Suppressor macrophage treated with lipopolysaccharide for 1 hour (primary cell): Measurements from ENCODE around the gene ADAMTS7.
"Not testable (repeated sequence)": the region's sequence is repeated elsewhere in the genome, so short reads cannot be mapped to it uniquely, and the experiment has no call there.

ENCODE experiments used
- DNase-seq, 3 donors: peaks; one replicate each; pipeline ENCODE4 v3.0.0-alpha.2; 2020 to 2022

ADAMTS7 gene, protein sequence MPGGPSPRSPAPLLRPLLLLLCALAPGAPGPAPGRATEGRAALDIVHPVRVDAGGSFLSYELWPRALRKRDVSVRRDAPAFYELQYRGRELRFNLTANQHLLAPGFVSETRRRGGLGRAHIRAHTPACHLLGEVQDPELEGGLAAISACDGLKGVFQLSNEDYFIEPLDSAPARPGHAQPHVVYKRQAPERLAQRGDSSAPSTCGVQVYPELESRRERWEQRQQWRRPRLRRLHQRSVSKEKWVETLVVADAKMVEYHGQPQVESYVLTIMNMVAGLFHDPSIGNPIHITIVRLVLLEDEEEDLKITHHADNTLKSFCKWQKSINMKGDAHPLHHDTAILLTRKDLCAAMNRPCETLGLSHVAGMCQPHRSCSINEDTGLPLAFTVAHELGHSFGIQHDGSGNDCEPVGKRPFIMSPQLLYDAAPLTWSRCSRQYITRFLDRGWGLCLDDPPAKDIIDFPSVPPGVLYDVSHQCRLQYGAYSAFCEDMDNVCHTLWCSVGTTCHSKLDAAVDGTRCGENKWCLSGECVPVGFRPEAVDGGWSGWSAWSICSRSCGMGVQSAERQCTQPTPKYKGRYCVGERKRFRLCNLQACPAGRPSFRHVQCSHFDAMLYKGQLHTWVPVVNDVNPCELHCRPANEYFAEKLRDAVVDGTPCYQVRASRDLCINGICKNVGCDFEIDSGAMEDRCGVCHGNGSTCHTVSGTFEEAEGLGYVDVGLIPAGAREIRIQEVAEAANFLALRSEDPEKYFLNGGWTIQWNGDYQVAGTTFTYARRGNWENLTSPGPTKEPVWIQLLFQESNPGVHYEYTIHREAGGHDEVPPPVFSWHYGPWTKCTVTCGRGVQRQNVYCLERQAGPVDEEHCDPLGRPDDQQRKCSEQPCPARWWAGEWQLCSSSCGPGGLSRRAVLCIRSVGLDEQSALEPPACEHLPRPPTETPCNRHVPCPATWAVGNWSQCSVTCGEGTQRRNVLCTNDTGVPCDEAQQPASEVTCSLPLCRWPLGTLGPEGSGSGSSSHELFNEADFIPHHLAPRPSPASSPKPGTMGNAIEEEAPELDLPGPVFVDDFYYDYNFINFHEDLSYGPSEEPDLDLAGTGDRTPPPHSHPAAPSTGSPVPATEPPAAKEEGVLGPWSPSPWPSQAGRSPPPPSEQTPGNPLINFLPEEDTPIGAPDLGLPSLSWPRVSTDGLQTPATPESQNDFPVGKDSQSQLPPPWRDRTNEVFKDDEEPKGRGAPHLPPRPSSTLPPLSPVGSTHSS (N-terminal part only)

GRCh38 chr15:78811124-78811824 lies at the start of gene ADAMTS7:
TSS of gene ADAMTS7 (minus strand) at chr15:78811464. CDS start at chr15:78811220, 244 bp downstream.
- DNase-seq: peak; percentile 56 to 88 (median 70)

GRCh38 chr15:78859971-78860719 lies 48.9 kb upstream of the ADAMTS7 start:
- peak; percentile 87 to 91 (median 89) for DNase-seq

GRCh38 chr15:78855746-78856145 lies 44.5 kb upstream of the ADAMTS7 start:
- DNase-seq: peak; percentile 22 to 79 (median 43)

GRCh38 chr15:78854833-78855372 lies 43.6 kb upstream of the ADAMTS7 start:
- peak in 1 of 3 donors; percentile 16 for DNase-seq

- DNase-seq: no peak
Observed at GRCh38 chr15:78853500-78853899, 42.2 kb upstream of the ADAMTS7 start.

DNA sequence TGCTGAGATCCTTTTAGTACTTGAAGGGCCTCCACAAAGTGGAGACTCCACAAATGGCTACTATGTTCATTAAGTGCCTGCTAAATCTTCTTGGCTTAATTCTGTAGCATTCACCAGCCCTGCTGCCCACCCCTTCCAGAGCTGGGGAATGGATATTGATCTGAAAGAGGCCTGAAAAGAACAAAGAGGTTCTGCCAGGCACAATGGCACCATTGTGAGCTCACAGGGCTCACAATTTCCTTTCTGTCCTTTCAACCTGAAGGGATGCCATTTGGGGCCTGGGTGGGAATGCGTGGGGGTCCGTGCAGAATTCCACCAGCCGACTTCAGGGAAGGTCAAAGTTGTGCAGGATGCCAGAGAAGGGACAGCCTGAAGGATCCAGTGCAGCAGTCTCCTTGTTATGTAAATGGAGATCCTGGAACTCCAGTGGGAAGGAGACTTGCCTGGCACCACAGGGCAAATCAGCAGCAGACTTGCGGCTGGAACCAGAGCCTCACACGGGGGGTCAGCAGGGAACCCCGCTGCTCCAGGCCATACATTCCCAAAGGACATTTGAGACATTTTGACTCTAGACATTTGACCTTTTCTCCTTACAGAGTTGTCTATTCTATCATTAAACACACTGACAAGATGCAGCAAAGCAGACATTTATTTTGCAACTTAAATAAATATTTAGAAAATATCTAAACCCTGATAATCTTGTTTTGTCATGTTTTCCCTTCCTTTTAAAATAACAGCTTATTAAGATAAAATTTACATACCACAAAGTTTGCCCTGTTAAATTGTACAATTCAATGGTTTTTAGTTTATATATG lies 39.9 kb upstream of the ADAMTS7 start:
- DNase-seq: peak in 1 of 3 donors; percentile 15

GRCh38 chr15:78850352-78850751 lies 39.1 kb upstream of the ADAMTS7 start:
- peak in 1 of 3 donors; percentile 5 for DNase-seq

DNA sequence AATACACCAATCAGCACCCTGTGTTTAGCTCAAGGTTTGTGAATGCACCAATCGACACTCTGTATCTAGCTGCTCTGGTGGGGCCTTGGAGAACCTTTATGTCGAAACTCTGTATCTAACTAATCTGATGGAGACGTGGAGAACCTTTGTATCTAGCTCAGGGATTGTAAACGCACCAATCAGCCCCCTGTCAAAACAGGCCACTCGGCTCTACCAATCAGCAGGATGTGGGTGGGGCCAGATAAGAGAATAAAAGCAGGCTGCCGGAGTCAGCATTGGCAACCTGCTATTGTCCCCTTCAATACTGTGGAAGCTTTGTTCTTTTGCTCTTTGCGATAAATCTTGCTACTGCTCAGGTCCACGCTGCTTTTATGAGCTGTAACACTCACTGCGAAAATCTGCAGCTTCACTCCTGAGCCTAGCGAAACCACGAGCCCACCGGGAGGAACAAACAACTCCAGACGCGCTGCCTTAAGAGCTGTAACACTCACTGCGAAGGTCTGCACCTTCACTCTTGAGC lies 36.2 kb upstream of the ADAMTS7 start:
- DNase-seq: not testable (repeated sequence)

DNA sequence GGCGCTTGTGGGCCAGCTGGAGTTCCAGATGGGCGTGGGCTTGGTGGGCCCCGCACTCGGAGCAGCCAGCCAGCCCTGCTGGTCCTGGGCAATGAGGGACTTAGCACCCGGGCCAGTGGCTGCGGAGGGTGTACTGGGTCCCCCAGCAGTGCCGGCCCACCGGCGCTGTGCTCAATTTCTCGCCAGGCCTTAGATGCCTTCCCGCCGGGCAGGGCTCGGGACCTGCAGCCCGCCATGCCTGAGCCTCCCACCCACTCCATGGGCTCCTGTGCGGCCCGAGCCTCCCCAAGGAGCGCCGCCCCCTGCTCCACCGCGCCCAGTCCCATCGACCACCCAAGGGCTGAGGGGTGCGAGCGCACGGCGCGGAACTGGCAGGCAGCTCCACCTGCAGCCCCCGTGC lies 35.6 kb upstream of the ADAMTS7 start:
- DNase-seq: not testable (repeated sequence)

DNA sequence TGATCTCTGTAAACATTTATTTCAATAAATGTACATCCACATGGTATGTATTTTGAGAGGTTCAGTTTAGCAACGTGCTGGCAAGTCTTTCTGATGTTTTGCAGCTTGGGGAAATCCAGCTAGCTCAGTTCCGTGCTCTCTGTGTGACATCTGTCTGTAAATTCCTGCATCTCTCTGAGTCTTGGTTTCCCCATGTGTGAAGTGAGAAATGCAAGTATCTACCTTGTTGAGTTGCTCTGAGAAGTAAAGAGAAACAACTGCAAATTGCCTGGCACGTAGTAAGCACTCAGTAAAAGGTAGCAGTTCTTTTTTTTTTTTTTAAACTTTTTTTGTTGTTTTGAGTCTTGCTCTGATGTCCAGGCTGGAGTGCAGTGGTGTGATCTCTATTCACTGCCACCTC lies 31.3 kb upstream of the ADAMTS7 start:
- DNase-seq: no peak

GRCh38 chr15:78841891-78842290 lies 30.6 kb upstream of the ADAMTS7 start:
- no peak for DNase-seq

GRCh38 chr15:78841376-78841706 lies 30.1 kb upstream of the ADAMTS7 start:
- DNase-seq: no peak

DNA sequence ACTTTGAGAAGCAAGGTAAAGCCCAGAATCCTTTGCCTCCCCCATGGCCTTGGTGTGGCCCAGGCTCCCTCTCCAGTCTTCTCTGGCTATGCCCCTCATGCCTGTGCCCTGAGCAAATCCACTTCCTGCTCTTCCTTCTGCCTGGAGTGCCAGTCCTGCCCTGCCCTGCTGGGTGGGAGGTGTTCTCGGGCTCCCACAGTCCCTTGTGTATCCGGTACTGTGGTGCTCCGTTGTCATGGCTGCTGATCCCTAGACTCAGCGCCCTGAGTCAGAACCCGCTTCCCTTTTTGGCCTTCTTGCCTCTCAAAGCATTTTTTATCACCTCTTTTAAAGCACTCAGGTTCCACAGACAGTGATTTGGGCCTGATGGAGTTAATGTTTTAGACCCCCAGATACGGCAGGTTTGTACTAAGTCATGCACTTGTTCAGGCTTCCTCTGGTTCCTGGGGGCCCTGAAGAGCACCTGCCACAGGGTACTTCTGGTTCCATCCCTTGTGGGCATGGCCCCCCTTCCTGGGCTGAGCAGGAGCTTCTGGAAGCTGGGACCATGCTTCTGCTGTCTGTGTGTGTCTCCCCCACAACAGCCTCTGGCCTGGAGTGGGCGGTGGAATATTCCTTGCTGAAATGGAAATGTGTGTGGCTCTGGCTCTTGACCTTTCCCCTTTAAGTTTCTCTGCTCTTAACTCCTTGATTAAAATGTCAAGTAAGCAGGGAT lies 29.6 kb upstream of the ADAMTS7 start:
- DNase-seq: peak; percentile 48 to 61 (median 54)

DNA sequence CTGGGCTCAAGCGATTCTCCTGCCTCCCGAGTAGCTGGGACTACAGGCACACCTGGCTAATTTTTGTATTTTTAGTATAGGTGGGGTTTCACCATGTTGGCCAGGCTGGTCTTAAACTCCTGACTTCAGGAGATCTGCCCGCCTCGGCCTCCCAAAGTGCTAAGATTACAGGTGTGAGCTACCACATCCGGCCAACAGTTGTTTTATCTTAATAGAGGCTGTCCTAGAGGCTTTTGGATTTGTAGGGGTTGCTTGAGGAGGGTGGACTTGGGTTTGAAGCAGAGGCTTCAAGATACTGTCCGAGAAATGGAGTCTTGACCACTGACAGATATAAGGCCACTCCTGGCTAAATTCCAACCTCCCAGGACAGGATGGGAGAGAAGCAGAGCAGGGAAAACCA lies 27.9 kb upstream of the ADAMTS7 start:
- DNase-seq: not testable (repeated sequence)

- DNase-seq: no peak
Observed at GRCh38 chr15:78838489-78838888, 27.2 kb upstream of the ADAMTS7 start.

DNA sequence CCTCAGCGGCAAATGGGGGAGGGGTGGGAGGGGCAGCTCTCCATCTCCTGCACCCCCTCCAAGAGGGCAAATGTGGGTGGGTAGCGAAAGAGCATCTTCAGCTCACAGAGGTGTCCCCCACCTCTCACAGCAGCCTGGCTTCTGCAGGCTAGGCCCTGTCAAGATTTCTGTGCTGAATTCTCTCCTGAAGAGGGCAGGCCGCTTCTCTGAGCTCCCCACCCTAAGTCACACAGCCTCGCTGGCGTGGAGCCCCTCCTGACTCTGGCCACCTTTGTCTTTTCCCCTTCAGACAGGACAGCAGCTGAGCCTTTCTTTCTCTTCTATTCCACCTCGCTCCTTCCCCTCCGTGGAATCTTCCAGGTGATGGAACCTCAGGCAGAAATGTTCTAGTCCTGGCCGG lies 26.3 kb upstream of the ADAMTS7 start:
- no peak for DNase-seq

- DNase-seq: no peak
Observed at GRCh38 chr15:78837131-78837530, 25.9 kb upstream of the ADAMTS7 start.

- DNase-seq: no peak
Observed at GRCh38 chr15:78836333-78836732, 25.1 kb upstream of the ADAMTS7 start.
